Smooth muscle cell (in vitro differentiated cells): ENCODE data around the gene MLXIPL. TPM values are rescaled to one million over a fixed set of nuclear protein-coding genes. Genes with fewer than 3 reads are reported as not detected.

Experiments
- DNase-seq: peaks from one replicate; lab custom pipeline; 2025; ENCODE audit not compliant: unreplicated experiment; lab: John Stamatoyannopoulos, UW
- H2AFZ ChIP-seq: fragments of 200-600 bp; sonication (generic); 2 replicates; pipeline ENCODE4 v1.6.0; 2016; ENCODE audit warnings: antibody characterized with exemption, low read depth, mild to moderate bottlenecking
- H3F3A ChIP-seq: fragments of 200-600 bp; sonication (generic); 2 replicates; pipeline ENCODE4 v1.6.0; 2017; ENCODE audit warnings: antibody characterized with exemption, low read depth
- H3K27ac ChIP-seq: fragments of 200-600 bp; sonication (generic); 2 replicates; pipeline ENCODE4 v1.5.1; 2016; ENCODE audit warnings: low read depth, mild to moderate bottlenecking
- H3K27me3 ChIP-seq: fragments of 200-600 bp; sonication (generic); 2 replicates; pipeline ENCODE4 v1.6.1; 2016; ENCODE audit warnings: low read depth, mild to moderate bottlenecking
- H3K36me3 ChIP-seq: fragments of 200-600 bp; sonication (generic); 2 replicates; pipeline ENCODE4 v1.5.1; 2016; ENCODE audit warnings: low read depth
- H3K4me1 ChIP-seq: fragments of 200-600 bp; sonication (generic); 2 replicates; pipeline ENCODE4 v1.5.1; 2016; ENCODE audit warnings: low read depth
- H3K4me2 ChIP-seq: fragments of 200-600 bp; sonication (generic); 2 replicates; pipeline ENCODE4 v1.6.0; 2016; ENCODE audit warnings: mild to moderate bottlenecking
- H3K4me3 ChIP-seq: fragments of 200-600 bp; sonication (generic); 2 replicates; pipeline ENCODE4 v1.5.1; 2016; ENCODE audit warnings: mild to moderate bottlenecking
- H3K79me2 ChIP-seq: fragments of 200-600 bp; sonication (generic); 2 replicates; pipeline ENCODE4 v1.6.0; 2016; ENCODE audit warnings: low read depth, mild to moderate bottlenecking
- H3K9ac ChIP-seq: fragments of 200-600 bp; sonication (generic); 2 replicates; pipeline ENCODE4 v1.6.0; 2016; ENCODE audit warnings: low read depth
- H3K9me3 ChIP-seq: fragments of 200-600 bp; sonication (generic); replicated peaks from 2 replicates; pipeline ENCODE4 v1.5.1; 2016; ENCODE audit warnings: low read depth
- H4K20me1 ChIP-seq: fragments of 200-600 bp; sonication (generic); 2 replicates; pipeline ENCODE4 v1.6.0; 2016; ENCODE audit warnings: low read depth
- WGBS: methylation state at CpG from one replicate; pipeline ENCODE4 v1.1.7; 2016; ENCODE audit warnings: low lambda C conversion rate; 5-methylcytosine and 5-hydroxymethylcytosine counted together
- polyA plus RNA-seq: library from polyadenylated mRNA; unstranded; fragments of >200 nt; fragmentation: Nextera tagmentation; extraction: Ambion mirVana; gene quantifications from 2 replicates; pipeline ENCODE4 v1.2.1, GENCODE V29; 2016
- total RNA-seq: library from RNA; depleted of rRNA; stranded (reverse); fragments of >200 nt; gene quantifications from 2 replicates; pipeline ENCODE4 v1.2.3, GENCODE V29; 2014
- TF ChIP-seq, protein P1 (sequence below): fragments of 200-600 bp; sonication (generic); IDR thresholded peaks from 2 replicates; pipeline ENCODE4 v1.5.1; 2017; ENCODE audit warnings: borderline replicate concordance, mild to moderate bottlenecking, antibody characterized with exemption; ENCODE audit not compliant: insufficient read depth, poor library complexity, severe bottlenecking

Gene MLXIPL
- total and polyA plus RNA-seq, 2 experiments from 2014 or later = not detected

- no peak overlapping the region for H3K4me2 ChIP-seq
- no peak overlapping the region for H3K27ac ChIP-seq
- H3F3A ChIP-seq = no peaks in the 10 kb centered on the region
- H3K79me2 ChIP-seq = no peaks in the 10 kb centered on the region
- H3K27me3 ChIP-seq = no peaks in the 10 kb centered on the region
- H3K36me3 ChIP-seq = no peaks in the 10 kb centered on the region
- H3K9me3 ChIP-seq = no peaks in the 10 kb centered on the region
- no peak overlapping the region for H3K9ac ChIP-seq
- peaks cover 5% of the 10 kb centered on the region for H3K4me1 ChIP-seq
- H3K4me3 ChIP-seq = no peak overlapping the region
- no peak overlapping the region for H2AFZ ChIP-seq
- TF ChIP-seq, protein P1, sequence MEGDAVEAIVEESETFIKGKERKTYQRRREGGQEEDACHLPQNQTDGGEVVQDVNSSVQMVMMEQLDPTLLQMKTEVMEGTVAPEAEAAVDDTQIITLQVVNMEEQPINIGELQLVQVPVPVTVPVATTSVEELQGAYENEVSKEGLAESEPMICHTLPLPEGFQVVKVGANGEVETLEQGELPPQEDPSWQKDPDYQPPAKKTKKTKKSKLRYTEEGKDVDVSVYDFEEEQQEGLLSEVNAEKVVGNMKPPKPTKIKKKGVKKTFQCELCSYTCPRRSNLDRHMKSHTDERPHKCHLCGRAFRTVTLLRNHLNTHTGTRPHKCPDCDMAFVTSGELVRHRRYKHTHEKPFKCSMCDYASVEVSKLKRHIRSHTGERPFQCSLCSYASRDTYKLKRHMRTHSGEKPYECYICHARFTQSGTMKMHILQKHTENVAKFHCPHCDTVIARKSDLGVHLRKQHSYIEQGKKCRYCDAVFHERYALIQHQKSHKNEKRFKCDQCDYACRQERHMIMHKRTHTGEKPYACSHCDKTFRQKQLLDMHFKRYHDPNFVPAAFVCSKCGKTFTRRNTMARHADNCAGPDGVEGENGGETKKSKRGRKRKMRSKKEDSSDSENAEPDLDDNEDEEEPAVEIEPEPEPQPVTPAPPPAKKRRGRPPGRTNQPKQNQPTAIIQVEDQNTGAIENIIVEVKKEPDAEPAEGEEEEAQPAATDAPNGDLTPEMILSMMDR = no peak
- H4K20me1 ChIP-seq = no peaks in the 10 kb centered on the region
- 92% methylated on average over 12 of the region's 12 CpGs for WGBS
- DNase-seq = no peak
These were observed 45.6 kb upstream of the MLXIPL start for GRCh38 chr7:73669858-73670385.

DNA sequence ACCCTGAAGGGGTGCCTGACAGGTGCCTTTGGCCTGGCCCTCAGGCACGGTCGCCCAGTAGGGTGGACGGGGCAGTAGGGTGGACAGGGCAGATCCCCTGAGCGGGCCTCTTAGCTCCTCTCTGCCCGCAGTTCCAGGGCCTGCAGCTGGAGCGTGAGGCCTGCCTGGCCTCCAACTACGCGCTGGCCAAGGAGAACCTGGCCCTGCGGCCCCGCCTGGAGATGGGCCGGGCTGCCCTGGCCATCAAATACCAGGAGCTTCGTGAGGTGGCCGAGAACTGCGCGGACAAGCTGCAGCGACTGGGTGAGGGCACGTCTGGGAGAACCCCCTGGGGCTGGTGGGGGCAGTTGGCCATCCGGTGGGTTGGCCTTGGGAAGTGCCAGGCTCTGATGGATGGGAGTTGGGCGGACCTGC is 45.0 kb upstream of the MLXIPL start:
- WGBS = 90% methylated on average over 18 of the region's 19 CpGs
- TF ChIP-seq, protein P1 = no peak

GRCh38 chr7:73668886-73669230 is 44.5 kb upstream of the MLXIPL start:
- DNase-seq = no peak
- Histone ChIP-seq H3K9ac (no peak overlapping the region), H3F3A (no peaks in the 10 kb centered on the region), H3K9me3 (no peaks in the 10 kb centered on the region), H3K4me2 (peak overlapping the region; percentile 97), H3K4me3 (peak overlapping the region; percentile 82), H2AFZ (no peak overlapping the region), H3K4me1 (peaks cover 5% of the 10 kb centered on the region), H3K36me3 (no peaks in the 10 kb centered on the region), H3K27ac (no peak overlapping the region), H3K79me2 (no peaks in the 10 kb centered on the region), H3K27me3 (no peaks in the 10 kb centered on the region), H4K20me1 (no peaks in the 10 kb centered on the region)
- TF ChIP-seq, protein P1 = no peak
- 75% methylated on average over 5 of the region's 5 CpGs for WGBS

More for the DNA sequence above, 45.0 kb upstream of the MLXIPL start:
- Histone ChIP-seq H3K27ac (no peak overlapping the region), H3K9ac (no peak overlapping the region), H3K4me1 (peaks cover 5% of the 10 kb centered on the region), H3K79me2 (no peaks in the 10 kb centered on the region), H3K36me3 (no peaks in the 10 kb centered on the region), H2AFZ (no peak overlapping the region), H4K20me1 (no peaks in the 10 kb centered on the region), H3K4me3 (peak overlapping the region; percentile 82), H3K9me3 (no peaks in the 10 kb centered on the region), H3K4me2 (peak overlapping the region; percentile 97), H3K27me3 (no peaks in the 10 kb centered on the region), H3F3A (no peaks in the 10 kb centered on the region)
- DNase-seq = no peak
